GM18511 (cell line): Measurements from ENCODE around the gene C3orf70.

Source experiments
- ATAC-seq: cut with Tn5 transposase; IDR thresholded peaks from one replicate; pipeline ENCODE4 v1.9.1; 2021; ENCODE audit warnings: mild to moderate bottlenecking, moderate library complexity; ENCODE audit not compliant: unreplicated experiment

The C3orf70 gene

GRCh38 chr3:185089343-185089742 lies 63.5 kb downstream of the C3orf70 start:
- no peak for ATAC-seq

GRCh38 chr3:185087419-185087818 lies 65.4 kb downstream of the C3orf70 start:
- ATAC-seq: no peak

GRCh38 chr3:185084901-185085300 lies 68.0 kb downstream of the C3orf70 start:
- no peak for ATAC-seq

- no peak for ATAC-seq
These were observed 68.5 kb downstream of the C3orf70 start for GRCh38 chr3:185084402-185084801.

GRCh38 chr3:185082829-185083228 lies 70.0 kb downstream of the C3orf70 start:
- no peak for ATAC-seq

GRCh38 chr3:185082149-185082548 lies 70.7 kb downstream of the C3orf70 start:
- ATAC-seq: no peak

- ATAC-seq: no peak
These were observed 71.3 kb downstream of the C3orf70 start for GRCh38 chr3:185081521-185081920.

GRCh38 chr3:185079625-185080024 lies 73.2 kb downstream of the C3orf70 start:
- no peak for ATAC-seq

GRCh38 chr3:185076219-185076618 lies 76.6 kb downstream of the C3orf70 start:
- ATAC-seq: no peak

- ATAC-seq: no peak
These were observed 77.3 kb downstream of the C3orf70 start for GRCh38 chr3:185075547-185075946.

GRCh38 chr3:185071287-185071800 lies 81.5 kb downstream of the C3orf70 start:
- no peak for ATAC-seq

GRCh38 chr3:185070491-185071286 lies 82.2 kb downstream of the C3orf70 start:
- ATAC-seq: no peak

GRCh38 chr3:185069037-185070030 lies 83.5 kb downstream of the C3orf70 start:
- no peak for ATAC-seq

- no peak for ATAC-seq
These were observed 85.7 kb downstream of the C3orf70 start for GRCh38 chr3:185067173-185067572.

- no peak for ATAC-seq
These were observed 86.6 kb downstream of the C3orf70 start for GRCh38 chr3:185066251-185066650.

GRCh38 chr3:185065059-185065458 lies 87.8 kb downstream of the C3orf70 start:
- no peak for ATAC-seq

- peak; percentile 58 for ATAC-seq
These were observed 89.4 kb downstream of the C3orf70 start for GRCh38 chr3:185063431-185063830.

GRCh38 chr3:185062191-185062590 lies 90.7 kb downstream of the C3orf70 start:
- no peak for ATAC-seq

- ATAC-seq: no peak
These were observed 92.2 kb downstream of the C3orf70 start for GRCh38 chr3:185060655-185061054.

- no peak for ATAC-seq
These were observed 93.1 kb downstream of the C3orf70 start for GRCh38 chr3:185059766-185060165.

GRCh38 chr3:185058796-185059195 lies 94.1 kb downstream of the C3orf70 start:
- no peak for ATAC-seq
